NCI-H748 (cell line): ENCODE measurements around the gene CGGBP1.

Experiments used
- DNase-seq: peaks from one replicate; lab custom pipeline; 2025; ENCODE audit not compliant: unreplicated experiment; lab: John Stamatoyannopoulos, UW

The CGGBP1 gene, protein sequence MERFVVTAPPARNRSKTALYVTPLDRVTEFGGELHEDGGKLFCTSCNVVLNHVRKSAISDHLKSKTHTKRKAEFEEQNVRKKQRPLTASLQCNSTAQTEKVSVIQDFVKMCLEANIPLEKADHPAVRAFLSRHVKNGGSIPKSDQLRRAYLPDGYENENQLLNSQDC

DNA sequence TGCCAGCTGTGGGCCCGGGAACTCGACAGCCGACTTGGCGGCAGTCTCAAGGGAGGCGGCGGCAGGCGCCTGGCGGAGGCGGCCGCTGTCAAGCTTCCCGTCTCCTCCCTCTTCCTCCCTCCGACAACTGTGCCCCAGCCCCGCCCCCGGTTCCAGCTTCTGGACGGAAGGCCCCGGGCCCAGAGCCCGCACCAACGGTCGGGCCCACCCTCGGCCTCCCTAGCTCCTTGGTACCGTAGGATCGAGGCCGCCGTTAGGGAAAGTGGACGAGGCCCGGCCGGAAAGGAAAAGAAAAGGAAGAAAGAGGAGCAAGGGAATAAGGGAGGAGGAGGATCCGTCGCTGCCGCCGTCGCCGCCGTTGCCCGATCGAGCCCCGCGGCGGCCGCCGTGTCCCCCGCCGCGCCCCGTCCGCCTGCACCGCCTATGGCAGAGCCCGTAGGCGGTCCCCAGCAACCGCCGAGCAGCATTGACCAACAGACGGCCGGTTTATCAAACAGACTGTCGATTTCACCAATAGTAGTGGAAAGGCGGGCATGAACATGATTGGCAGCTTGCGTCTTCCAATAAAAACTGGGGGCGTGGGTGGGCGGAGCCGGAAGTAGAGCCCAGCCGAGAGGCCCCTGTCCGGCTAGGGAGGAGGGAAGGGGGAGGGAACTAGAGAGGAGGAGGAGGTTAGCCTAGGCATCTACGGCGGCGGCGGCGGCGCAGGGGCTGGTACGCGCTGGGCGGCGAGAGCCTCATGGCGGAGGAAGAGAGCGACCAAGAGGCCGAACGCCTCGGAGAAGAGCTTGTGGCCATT, at the start of gene CGGBP1, which contains the start of gene ZNF654:
Gene CGGBP1, minus strand, starts transcription at position 425 of the 799 bp plus-strand sequence. CDS start 3,029 bp downstream, outside the sequence.
Gene ZNF654, plus strand, starts transcription at position 675 of the 799 bp plus-strand sequence. Its CDS starts 65 bp downstream, at position 740.
- DNase-seq = peak; percentile 97

GRCh38 chr3:88105325-88105724, 46.5 kb upstream of the CGGBP1 start:
- no peak for DNase-seq

DNA sequence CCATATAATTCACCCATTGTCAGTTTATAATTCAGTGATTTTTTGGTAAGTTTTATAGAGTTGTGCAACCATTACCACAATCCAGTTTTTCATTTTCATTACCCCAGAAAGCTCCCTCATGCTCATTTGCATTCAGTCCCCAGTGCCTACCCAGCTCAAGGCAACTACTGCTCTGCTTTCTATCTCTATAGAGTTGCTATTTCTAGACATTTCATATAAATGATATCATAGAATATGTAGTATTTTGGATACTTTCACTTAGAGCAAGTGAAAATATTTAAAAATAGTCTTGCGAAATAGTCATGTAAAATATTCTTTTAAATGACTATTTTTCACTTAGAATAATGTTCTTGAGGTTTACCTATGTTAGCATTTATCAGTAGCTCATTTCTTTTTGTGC, 42.3 kb upstream of the CGGBP1 start:
- no peak for DNase-seq

GRCh38 chr3:88093266-88093665, 34.5 kb upstream of the CGGBP1 start:
- no peak for DNase-seq

- no peak for DNase-seq
Measured at GRCh38 chr3:88092270-88092669, 33.5 kb upstream of the CGGBP1 start.

DNA sequence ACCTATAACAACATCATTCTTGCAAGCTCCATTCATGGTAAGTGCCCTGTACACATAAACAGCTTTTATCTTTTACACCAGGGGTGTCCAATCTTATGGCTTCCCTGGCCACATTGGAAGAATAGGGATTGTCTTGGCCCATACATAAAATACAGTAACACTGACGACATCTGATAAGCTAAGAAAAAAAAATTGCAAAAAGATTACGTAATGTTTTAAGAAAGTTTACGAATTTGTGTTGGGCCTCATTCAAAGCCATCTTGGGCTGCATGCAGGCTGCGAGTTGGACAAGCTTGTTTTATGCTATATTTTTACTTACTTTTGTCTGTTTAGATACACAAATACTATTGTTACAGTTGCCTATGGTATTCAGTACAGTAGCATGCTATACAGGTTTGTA, 31.9 kb upstream of the CGGBP1 start:
- no peak for DNase-seq

DNA sequence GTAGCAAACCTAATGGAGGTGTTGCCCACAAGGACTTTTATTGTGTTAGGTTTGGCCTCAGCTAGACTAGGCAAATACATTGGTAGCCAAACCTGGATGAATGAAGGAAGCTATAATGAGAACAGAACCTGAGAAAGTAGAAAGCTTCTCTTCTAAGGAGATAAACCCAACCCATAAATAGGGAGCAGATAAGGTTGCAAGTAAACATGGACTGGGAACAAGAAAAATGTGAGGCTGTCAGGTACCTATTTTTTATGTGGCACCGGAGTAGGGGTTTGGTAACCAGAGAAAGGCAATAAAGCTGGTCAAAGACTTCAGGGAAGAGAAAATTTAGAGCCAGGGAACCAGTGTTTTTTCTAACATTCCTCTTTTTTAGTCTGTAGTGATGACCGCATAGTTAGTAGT, 25.3 kb upstream of the CGGBP1 start:
- DNase-seq = no peak

- DNase-seq = no peak
Measured at GRCh38 chr3:88082854-88083253, 24.0 kb upstream of the CGGBP1 start.

DNA sequence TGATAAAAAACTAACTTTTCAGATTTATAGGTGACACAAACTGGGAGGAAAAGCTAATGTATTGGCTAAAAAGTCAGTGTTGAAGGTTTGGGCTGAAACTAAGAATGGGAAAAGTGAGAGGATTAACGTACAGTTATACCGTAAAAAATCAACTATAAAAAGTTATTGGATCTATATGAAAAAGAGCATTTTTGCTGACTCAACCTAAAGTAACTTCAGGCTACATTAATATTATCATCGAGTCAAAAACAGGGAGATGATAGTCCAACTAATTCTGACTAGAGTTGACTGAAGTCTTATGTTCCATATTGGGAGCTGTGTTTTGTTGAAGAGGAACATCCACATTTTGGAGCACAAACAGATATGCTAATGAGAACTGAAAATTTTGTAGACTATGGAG, 20.1 kb upstream of the CGGBP1 start:
- no peak for DNase-seq

- no peak for DNase-seq
Measured at GRCh38 chr3:88076712-88077111, 17.9 kb upstream of the CGGBP1 start.

DNA sequence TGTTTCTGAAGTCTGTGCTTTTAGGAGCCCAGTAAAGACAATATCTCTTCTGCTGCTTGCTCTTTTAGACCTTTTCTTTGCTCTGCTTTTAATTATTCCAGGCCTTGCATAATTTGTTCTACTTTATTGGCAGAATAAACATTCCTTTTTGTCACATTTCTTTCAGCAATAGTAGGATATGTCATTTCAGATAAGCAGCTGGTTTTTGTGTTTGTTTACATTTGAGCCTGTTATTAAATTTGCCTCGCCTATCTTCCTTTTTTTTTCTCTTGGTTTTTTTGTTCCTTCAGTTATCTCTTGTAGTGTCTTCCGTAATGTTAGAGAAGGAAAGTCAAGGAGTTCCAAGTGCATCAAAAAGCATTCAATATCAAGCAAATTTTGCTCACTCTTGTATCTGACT, 16.7 kb upstream of the CGGBP1 start:
- DNase-seq = no peak

- no peak for DNase-seq
Measured at GRCh38 chr3:88075072-88075471, 16.3 kb upstream of the CGGBP1 start.

- no peak for DNase-seq
Measured at GRCh38 chr3:88061746-88062145, 2.9 kb upstream of the CGGBP1 start.

DNA sequence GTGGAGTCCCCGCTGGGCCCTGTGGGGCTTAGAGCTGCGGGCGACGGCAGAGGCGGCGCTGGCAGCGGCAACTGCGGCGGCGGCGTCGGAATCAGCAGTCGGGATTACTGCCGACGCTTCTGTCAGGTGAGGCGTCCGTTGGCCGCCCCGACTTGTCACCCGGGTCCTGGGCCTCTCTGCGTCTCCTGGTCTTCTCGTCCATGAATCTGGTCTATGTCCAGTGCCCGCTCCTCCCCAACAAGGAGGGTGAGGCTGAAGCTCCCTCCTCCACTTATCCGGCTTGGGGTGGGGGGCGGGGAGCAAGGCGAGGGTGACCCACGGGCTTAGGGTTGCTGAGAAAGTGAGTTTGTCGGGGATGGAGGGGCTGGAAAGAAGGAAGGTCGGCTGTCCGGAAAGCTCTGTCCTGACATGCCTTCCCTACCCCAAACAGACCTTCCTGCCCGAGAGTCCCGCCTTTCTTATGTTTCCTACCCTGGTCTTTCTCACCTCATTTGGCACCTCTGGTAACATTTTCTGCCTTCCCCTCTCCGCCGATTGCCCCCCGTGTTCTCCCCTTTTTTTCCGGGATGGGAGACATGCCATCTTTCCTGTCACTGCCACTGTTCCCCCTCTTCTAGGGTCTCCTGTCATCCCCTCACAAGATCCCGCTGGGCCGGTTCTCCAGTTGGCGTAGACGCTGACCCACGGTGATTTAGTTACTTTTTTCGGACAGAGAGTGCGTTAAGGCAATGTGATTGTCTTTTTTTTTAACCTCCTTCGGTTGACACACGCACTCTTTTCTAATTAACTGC, 770 bp upstream of the CGGBP1 start:
- peak; percentile 20 for DNase-seq

GRCh38 chr3:88058306-88058580, 562 bp downstream of the CGGBP1 start:
- no peak for DNase-seq

GRCh38 chr3:88057630-88058305, 1.0 kb downstream of the CGGBP1 start:
- no peak for DNase-seq

GRCh38 chr3:88046766-88047165, 12.0 kb downstream of the CGGBP1 start:
- DNase-seq = no peak

DNA sequence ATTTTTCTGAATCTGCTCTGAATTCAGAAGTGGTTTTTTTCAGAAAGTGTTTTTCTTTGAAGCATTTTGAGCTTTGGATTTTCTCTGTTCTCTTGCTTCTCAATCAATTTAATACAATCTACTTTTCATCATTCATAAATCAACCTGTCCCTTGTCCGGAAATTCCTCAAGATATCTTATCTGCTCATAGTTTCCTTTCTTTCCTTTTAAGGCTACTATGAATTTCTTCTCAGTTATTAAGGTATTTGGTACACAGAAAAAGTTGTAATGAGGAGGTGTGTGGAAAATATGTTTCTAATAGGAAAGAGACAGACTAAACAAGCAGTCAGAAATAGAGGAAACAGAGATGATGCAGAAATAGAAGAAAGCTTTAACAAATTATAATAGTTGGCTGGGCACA, 14.4 kb downstream of the CGGBP1 start:
- no peak for DNase-seq

DNA sequence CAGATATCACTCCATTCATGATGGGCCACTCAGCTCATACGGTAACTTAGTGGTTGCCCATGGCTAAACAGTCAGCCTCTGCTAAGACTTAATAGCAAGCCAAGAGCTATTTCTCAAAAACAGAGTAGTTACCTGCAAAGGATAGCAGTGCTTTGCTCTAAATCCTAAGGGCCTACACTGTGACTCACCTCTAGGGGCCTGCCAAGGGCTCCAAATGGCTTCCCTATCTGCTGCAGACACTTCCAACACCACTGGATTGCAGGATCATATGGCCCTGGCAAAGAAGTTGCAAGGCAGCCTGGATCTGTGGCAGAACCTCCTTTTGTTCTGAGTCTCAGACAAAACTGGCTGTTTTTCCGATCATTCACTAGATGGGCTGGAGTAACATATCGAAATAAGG, 17.8 kb downstream of the CGGBP1 start:
- no peak for DNase-seq

DNA sequence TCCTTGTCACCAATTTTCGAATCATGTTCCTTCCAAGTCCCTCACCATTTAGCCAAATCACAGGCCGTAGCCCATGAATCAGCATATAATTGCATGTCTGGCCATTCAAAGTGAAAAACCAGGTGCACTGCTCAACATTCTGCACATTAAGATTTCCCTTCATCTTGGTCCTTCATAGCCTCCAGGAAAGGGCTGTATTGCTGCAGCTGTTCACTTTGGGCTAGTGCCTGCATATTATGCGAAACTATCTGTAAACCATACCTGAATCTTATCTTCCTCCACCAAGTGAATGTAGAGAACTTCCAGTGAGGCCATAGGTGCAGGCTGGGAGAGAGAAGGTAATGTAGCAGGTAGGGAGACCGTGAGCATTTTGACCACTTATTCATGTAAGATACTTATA, 18.3 kb downstream of the CGGBP1 start:
- no peak for DNase-seq

- DNase-seq = no peak
Measured at GRCh38 chr3:88038566-88038965, 20.2 kb downstream of the CGGBP1 start.
